ENCODE data around the gene PYROXD2.
"Not testable (repeated sequence)": the region's sequence is repeated elsewhere in the genome, so short reads cannot be mapped to it uniquely, and the experiment has no call there.

The PYROXD2 gene

GRCh38 chr10:98368644-98369043 lies 46.3 kb downstream of the PYROXD2 start:
- DNase-seq (ENCODE audit: low read depth, low spot score), result no peak

GRCh38 chr10:98367604-98368451 lies 47.2 kb downstream of the PYROXD2 start:
- no peak for DNase-seq (ENCODE audit: low read depth, low spot score)

- DNase-seq (ENCODE audit: low read depth, low spot score), result no peak
Observed at GRCh38 chr10:98366062-98366530, 48.9 kb downstream of the PYROXD2 start.

- no peak for DNase-seq (ENCODE audit: low read depth, low spot score)
Observed at GRCh38 chr10:98365406-98366061, 49.4 kb downstream of the PYROXD2 start.

- DNase-seq (ENCODE audit: low read depth, low spot score), result no peak
Observed at GRCh38 chr10:98364432-98365102, 50.4 kb downstream of the PYROXD2 start.

- no peak for DNase-seq (ENCODE audit: low read depth, low spot score)
Observed at GRCh38 chr10:98363220-98363619, 51.8 kb downstream of the PYROXD2 start.

- DNase-seq (ENCODE audit: low read depth, low spot score), result no peak
Observed at GRCh38 chr10:98361131-98362025, 53.6 kb downstream of the PYROXD2 start.

- no peak for DNase-seq (ENCODE audit: low read depth, low spot score)
Observed at GRCh38 chr10:98357194-98357822, 57.7 kb downstream of the PYROXD2 start.

GRCh38 chr10:98354491-98354890 lies 60.5 kb downstream of the PYROXD2 start:
- DNase-seq (ENCODE audit: low read depth, low spot score), result no peak

- DNase-seq (ENCODE audit: low read depth, low spot score), result no peak
Observed at GRCh38 chr10:98353170-98353569, 61.8 kb downstream of the PYROXD2 start.

- DNase-seq (ENCODE audit: low read depth, low spot score), result no peak
Observed at GRCh38 chr10:98351831-98352402, 63.1 kb downstream of the PYROXD2 start.

- no peak for DNase-seq (ENCODE audit: low read depth, low spot score)
Observed at GRCh38 chr10:98349508-98349922, 65.5 kb downstream of the PYROXD2 start.

GRCh38 chr10:98346847-98347246 lies 68.1 kb downstream of the PYROXD2 start:
- no peak for DNase-seq (ENCODE audit: low read depth, low spot score)

- DNase-seq (ENCODE audit: low read depth, low spot score), result no peak
Observed at GRCh38 chr10:98344589-98345038, 70.4 kb downstream of the PYROXD2 start.

GRCh38 chr10:98341701-98342100 lies 73.3 kb downstream of the PYROXD2 start:
- DNase-seq (ENCODE audit: low read depth, low spot score), result not testable (repeated sequence)

- no peak for DNase-seq (ENCODE audit: low read depth, low spot score)
Observed at GRCh38 chr10:98340940-98341310, 74.1 kb downstream of the PYROXD2 start.

GRCh38 chr10:98340261-98340939 lies 74.6 kb downstream of the PYROXD2 start:
- DNase-seq (ENCODE audit: low read depth, low spot score), result no peak

- DNase-seq (ENCODE audit: low read depth, low spot score), result no peak
Observed at GRCh38 chr10:98339799-98340198, 75.2 kb downstream of the PYROXD2 start.

- DNase-seq (ENCODE audit: low read depth, low spot score), result no peak
Observed at GRCh38 chr10:98338896-98339295, 76.1 kb downstream of the PYROXD2 start.

- no peak for DNase-seq (ENCODE audit: low read depth, low spot score)
Observed at GRCh38 chr10:98338318-98338717, 76.7 kb downstream of the PYROXD2 start.

Data from activated naive CD8-positive, alpha-beta T cell treated with anti-CD3 and anti-CD28 coated beads, Interleukin-2, amount 50 U/mL, for 16 hours (primary cell).